ENCODE results near the gene PRR12.

PRR12 gene

GRCh38 chr19:49590971-49591730, at the start of gene PRR12:
Gene PRR12 (plus strand): TSS chr19:49591182. CDS start chr19:49591655, 473 bp downstream.
- DNase-seq: peak; percentile 82

- DNase-seq: no peak
These were observed 49.1 kb upstream of the PRR12 start for GRCh38 chr19:49541914-49542313.

GRCh38 chr19:49542446-49542845, 48.5 kb upstream of the PRR12 start:
- DNase-seq: no peak

- DNase-seq: no peak
These were observed 48.0 kb upstream of the PRR12 start for GRCh38 chr19:49543032-49543431.

- DNase-seq: no peak
These were observed 46.8 kb upstream of the PRR12 start for GRCh38 chr19:49544154-49544553.

DNA sequence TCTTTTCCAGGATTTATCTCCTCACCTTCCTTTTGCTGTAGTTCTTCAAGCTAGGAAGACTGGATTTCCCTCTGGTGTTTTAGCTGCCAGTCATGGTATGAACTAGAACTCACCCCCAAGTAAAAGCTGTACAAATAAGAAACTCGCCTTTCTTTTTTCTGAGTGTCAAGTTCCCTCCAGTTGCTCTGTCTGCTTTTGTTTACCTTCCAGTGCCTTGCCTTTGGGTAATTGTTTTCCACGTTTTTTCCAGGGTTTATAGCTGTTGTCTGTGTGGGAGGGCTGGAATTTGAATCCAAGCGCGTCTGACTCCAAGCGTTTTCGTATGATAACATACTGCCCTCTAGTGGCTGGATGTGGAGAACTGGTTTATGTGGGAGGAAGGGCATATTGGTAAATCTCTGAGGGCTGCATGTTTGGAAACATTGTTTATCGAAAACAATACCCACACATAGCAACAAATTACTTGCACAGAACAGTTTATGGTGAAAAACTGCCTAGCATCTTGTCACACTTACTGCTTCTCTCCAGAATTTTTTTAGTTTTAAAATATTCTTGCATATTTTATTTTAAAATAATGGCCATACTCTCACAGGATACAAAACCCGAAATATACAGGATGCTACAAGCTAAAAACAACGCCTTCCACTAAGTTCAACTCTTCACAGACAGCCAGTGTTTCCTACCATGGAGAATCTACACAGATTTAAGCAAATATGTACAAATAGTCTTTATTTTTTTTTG, 44.0 kb upstream of the PRR12 start:
- peak; percentile 89 for DNase-seq

DNA sequence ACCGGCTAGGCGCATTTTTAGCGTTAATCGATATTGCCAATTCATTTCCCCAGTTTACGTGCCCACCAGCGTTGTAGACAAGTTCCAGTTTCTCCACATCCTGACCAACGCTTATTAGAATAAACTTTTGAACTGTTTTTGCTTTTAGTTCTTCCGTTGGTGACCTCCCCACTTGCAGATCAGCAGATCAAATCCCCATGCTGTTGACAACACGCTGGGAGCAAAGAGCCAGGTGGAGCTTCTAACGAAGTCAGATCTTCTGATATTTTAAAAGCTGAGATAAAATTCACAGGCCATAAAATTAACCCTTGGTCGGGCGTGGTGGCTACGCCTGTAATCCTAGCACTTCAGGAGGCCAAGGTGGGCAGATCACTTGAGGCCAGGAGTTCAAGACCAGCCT, 41.9 kb upstream of the PRR12 start:
- no peak for DNase-seq

- DNase-seq: no peak
These were observed 39.5 kb upstream of the PRR12 start for GRCh38 chr19:49551531-49551930.

GRCh38 chr19:49552749-49553148, 38.2 kb upstream of the PRR12 start:
- DNase-seq: no peak

- no peak for DNase-seq
These were observed 37.3 kb upstream of the PRR12 start for GRCh38 chr19:49553451-49554271.

DNA sequence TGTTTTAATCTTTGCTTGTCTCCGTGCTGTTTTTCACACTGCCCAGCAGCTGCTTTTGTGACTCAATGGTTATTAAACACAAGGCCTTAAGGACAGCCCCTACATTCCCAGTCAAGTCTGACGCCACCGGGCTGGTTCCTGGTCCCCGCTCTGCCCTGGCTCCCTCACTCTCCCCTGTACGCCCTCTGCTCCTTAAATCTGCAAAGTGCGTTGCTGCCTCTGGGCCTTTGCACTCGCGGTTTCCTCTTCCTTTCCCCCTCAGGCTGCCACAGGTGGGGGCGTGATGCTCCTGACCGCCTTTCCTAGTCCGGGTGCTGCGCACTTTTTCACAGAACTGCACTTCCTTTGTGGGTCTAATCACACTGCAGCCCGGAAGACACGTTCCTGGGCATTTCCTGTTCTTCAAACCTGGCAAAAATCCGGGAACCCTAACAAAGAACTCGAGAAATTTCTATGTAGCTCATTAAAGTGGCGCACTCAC, 36.2 kb upstream of the PRR12 start:
- no peak for DNase-seq

GRCh38 chr19:49555600-49556411, 35.2 kb upstream of the PRR12 start:
- DNase-seq: peak; percentile 81

GRCh38 chr19:49556412-49557398, 34.3 kb upstream of the PRR12 start:
- no peak for DNase-seq

DNA sequence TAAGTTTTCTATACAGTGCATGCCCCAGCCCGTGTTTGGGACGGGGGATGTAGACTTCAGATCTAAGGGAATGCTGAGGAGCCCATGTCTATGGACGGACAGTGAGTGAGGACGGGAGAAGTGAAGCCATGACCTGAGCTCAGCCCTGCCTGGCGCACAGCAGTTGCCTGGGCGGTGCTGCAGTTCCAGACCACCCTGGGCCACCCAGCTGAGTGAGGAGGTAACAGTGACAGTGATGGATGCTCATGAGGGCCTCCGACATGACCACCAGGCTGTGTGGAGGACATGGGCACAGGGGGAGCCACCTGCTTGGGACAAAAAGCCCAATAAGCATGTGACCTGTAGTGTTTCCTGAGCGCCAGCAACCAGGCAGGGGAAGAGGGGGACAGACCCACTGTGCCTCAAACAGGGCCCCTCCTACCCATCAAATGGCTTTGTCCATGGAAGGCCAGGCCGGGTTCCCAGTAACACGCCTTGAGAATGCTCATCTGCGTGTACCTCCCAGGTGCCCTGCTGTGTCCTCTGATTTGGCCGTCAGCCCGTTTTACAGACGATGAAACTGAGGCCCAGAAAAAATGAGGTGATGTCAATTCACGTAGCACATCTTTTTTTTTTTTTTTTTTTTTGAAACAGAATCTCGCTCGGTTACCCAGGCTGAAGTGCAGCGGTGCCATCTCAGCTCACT, 33.2 kb upstream of the PRR12 start:
- DNase-seq: no peak

- no peak for DNase-seq
These were observed 32.4 kb upstream of the PRR12 start for GRCh38 chr19:49558591-49558990.

GRCh38 chr19:49559443-49559842, 31.5 kb upstream of the PRR12 start:
- no peak for DNase-seq

DNA sequence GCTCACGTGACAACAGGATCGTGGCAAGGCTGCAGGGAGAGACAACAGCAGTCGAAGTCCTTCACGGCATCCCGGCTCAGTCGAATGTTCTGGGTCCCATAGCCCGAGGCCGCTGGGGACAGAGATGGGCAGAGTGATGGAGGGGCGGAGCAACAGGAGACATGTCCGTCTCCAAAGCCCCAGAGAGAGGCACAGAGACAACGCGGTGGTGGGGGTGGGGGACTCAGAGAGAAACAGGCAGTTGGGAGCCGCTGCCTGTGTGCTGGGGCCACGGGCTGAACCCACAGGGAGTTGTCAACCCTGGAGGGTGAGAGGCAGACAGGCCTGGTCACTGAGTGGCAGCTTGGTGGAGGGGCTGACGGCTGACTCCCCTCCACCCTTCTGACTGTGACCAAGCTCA, 31.1 kb upstream of the PRR12 start:
- DNase-seq: no peak

DNA sequence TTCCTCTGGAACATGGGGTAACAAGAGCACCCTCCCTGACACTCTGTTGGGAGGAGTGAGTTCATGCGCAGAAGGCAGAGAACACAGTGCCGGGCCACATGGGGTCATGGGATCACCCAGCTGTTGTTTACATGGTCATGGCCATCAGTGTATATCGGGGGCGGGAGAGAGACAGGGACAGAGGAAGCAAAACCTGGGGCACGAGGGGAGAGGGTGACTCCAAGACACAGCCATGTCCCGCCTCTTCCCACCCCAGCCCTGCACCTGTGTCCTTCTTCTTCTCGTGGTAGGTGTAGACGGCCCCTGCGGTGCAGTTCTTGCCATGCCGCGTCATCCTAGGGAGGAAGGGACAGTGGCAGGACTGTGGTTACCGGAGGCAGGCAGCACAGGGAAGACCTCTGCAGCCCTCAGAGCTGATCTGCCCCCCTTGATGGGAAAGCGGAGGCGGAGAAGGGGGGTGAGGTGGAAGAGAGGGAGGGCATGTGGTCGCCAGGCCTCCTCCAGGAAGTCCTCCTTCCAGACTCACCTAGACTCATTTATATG, 30.6 kb upstream of the PRR12 start:
- no peak for DNase-seq

- no peak for DNase-seq
These were observed 26.4 kb upstream of the PRR12 start for GRCh38 chr19:49564616-49565045.

DNA sequence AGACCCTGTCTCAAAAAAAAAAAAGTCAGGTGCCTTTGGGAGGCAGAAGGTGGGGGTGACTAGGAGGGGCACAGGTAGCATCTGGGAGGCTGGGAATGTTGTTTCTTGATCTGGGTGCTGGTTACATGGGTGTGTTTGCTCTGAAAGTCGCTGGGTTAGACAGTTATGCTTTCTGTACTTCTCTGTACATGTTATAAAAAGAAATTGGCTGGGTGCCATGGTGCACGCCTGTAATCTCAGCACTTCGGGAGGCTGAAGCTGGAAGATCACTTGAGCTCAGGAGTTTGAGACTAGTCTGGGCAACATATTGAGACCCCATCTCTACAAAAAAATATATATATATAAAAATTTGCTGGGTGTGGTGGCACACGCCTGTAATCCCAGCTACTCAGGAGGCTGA, 25.7 kb upstream of the PRR12 start:
- no peak for DNase-seq
